GM10266 (cell line): ENCODE data around the gene TBC1D5.

Experiments
- DNase-seq: peaks from one replicate; pipeline ENCODE4 v3.0.0; 2012; ENCODE audit errors: extremely low spot score
- TF ChIP-seq, protein P1 (sequence below): IDR thresholded peaks from 2 replicates; pipeline ENCODE4 v1.5.1; 2012; ENCODE audit warnings: mild to moderate bottlenecking, low read depth; ENCODE audit not compliant: control insufficient read depth, insufficient read depth; ENCODE audit errors: missing control alignments

The TBC1D5 gene

DNA sequence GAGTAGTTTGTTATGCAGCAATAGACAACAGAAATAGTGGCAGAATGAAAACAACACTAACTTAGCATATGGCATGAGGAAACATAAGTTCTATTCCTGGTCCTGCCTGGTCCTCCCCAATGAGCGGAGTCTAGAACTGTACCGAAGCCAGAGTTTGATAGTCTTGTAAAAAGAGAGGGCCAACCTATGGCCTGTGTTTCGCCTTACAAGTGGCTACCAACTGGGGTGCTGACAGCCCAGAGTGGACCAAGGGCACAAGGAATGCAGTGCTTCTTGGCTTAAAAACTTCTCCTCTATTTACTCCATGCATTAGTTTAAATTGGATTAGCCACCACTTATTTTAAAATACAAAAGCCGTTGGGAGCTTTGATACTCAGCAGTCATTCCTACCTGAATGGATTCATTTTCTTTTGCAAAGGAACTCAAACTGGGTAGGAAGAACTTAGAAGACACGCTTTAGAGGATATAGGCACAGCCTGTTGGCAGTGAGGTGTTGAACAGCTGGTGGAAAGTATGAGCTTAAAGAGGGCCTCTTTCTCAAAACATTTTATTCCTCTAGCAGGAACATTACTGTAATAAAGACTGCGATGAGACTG, 554.7 kb downstream of the TBC1D5 start:
- no peak for DNase-seq
- TF ChIP-seq, protein P1, sequence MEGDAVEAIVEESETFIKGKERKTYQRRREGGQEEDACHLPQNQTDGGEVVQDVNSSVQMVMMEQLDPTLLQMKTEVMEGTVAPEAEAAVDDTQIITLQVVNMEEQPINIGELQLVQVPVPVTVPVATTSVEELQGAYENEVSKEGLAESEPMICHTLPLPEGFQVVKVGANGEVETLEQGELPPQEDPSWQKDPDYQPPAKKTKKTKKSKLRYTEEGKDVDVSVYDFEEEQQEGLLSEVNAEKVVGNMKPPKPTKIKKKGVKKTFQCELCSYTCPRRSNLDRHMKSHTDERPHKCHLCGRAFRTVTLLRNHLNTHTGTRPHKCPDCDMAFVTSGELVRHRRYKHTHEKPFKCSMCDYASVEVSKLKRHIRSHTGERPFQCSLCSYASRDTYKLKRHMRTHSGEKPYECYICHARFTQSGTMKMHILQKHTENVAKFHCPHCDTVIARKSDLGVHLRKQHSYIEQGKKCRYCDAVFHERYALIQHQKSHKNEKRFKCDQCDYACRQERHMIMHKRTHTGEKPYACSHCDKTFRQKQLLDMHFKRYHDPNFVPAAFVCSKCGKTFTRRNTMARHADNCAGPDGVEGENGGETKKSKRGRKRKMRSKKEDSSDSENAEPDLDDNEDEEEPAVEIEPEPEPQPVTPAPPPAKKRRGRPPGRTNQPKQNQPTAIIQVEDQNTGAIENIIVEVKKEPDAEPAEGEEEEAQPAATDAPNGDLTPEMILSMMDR, result no peak

DNA sequence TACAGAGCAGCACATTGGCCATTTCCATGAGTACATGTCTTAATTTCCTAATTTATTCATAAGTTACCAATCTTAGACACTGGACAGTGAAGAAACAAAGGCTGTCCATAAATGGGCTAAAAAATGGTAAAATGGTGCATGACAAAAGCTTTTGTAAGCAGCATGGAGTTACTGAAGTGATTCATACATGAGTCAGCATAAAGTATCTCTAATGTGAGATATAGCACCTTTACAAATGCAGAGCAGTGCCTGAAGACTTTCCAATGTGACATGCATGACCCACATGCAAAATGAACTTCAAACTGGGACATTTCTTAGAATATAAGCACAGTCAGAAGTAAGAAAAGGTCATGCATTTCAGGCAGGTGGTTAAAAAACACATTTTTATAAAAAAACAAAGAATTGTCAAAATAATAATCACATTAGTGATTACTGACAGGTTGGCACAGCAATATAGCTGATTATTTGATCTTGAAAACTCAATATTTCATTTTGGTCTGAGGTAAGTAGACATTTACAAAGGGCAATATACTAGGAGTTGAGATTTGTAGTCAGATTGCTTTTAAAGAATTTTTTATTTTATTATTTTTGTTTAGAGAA, 558.4 kb downstream of the TBC1D5 start:
- TF ChIP-seq, protein P1, result no peak
- DNase-seq, result no peak

DNA sequence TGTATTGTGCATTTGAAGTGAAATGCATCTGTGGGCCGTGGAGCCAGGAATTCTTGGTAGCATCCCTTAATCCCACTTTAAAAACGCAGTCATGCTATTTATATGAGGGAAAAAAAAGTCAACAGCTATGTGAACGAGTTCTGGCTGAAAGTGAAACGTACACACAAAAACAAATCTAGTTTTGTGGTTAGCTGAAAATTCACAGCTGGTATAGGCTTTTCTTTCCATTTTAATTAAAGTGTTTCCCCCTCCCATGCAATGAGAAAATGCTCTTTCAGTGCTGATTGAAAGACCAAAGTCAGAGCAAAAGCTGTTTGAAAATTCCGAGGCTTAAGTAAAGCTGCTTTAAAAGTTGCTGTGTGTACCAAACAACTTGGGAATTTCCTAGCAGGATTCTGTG, 560.3 kb downstream of the TBC1D5 start:
- TF ChIP-seq, protein P1, result no peak
- DNase-seq, result peak; percentile 30

DNA sequence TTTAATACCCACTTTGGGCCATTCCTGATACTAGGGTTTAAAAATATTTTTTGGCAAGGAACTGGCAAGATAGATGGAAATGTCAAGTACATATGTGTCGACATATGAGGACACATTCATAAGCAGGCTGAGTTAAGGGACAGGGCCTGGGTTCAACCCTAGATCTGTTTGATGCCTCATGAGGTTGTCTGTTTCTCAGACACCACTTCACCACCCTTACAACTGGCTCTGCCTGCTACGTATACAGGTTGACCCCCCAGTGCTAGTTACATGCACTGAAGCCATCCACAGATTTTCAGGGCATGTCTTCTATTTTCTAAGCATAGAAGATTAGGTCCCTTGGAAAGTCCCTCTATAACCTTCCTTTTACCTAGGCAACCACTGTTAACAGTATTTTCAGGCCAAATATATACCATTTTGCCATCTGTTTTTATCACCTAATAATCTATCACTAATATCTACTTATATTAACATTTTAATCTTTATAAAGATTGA, 561.0 kb downstream of the TBC1D5 start:
- TF ChIP-seq, protein P1, result no peak
- DNase-seq, result no peak

DNA sequence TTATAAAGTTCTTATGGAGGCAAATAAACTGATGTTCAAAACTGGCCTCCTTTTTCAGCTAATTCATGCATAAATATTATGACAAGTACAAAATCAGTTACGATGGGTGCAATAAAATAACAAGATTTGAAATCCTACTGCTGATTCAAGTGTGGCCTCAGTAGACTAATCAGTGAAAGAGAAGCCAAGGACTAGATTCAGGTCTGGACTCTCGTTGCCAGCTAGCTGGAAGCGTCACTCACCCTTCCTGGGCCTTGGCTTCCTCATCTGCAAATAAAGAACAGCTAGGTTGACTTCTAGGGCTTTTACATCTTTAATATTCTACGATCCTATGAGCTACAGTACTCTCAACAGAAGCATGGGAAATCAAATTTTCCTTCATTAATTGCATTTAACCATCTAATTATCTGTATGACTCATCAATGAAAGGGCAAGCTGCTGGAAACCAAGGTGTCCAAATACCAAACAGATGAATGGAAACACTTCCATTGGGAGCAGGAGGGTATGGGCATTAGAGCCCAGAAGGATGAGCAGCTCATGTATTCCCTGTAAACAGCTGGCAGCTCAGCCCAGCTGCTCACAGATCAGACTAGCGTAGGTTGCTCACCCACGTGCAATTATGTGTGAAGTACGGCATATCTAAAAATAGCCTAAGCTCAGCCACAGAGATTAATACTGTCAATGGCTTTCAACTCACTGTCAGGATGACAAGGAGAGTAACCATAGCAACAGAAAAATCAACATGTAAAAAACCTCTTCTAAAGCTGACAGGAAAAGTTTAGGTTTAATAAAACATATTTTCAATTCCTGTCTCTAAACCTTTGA, 562.8 kb downstream of the TBC1D5 start:
- peak; percentile 61 for DNase-seq
- TF ChIP-seq, protein P1, result no peak

DNA sequence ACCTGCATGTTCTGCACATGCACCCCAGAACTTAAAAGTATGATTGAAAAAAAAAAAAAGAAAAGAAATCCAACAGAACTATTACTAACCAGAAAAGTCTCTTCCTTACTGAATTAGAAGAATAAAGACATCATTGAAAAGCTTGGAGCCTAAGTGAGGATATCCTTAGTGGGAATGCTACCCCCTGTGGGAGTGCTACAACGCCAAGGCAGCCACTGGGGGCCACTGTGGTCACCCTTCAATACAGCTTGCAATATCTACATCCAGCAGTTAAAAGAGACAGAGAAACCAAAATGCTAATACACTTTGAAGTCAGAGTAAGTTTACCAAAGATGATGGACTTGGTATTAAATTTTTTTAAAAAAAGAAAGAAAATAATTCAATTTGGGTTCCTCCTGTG, 565.7 kb downstream of the TBC1D5 start:
- no peak for DNase-seq
- TF ChIP-seq, protein P1, result peak; percentile 16
